ENCODE measurements around the gene NTSR1. TPM values are rescaled to one million over a fixed set of nuclear protein-coding genes. Genes with fewer than 3 reads are reported as not detected.

The NTSR1 gene
- total RNA-seq, 2 donors from 2014 or later, result not detected

DNA sequence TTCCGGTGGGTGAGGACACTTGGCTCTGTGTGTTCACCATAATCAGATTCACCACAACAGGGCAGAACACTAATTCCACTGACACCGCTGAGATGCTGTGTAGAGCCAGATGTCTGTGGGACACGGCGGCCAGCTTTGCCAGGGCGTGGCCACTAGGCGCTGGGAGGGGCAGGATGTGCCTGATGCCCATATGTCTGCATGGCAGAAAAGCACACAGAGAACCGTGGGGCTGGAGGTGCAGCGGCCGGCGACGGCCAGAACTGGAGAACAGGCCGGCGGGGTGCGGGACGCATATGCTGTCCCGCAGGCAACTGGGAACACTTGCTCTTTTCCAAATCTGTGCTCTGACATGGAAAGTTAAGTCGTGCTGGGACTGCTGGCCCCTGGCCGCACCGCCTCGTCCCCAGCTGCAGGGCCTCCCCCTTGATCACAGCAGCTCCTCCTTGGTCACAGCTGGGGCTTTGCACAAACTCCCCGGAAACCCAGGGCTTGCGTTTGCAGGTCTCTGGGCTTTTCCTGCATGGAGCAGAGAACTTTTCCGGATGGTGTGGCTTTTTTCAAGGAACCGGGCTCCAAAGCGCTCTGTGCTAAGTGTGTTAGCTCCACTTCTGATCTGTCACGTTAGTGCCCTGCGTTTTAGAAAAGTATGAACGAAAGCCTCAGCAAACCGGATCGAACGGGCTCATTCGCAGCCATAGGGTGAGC lies 31.1 kb downstream of the NTSR1 start:
- Mint-ChIP-seq H3K9me3 (no peaks in the 10 kb centered on the region), H3K4me1 (ENCODE audit: low read depth) (peaks cover 26% of the 10 kb centered on the region), H3K4me3 (peak overlapping the region; percentile 72 to 83), H3K36me3 (ENCODE audit: insufficient read depth in 2 of 2) (no peaks in the 10 kb centered on the region), H3K27ac (peak overlapping the region; percentile 36), H3K27me3 (ENCODE audit: low read depth) (no peaks in the 10 kb centered on the region)
- ATAC-seq (replicated peaks in 1 of 2), result peak; percentile 31 to 51
- DNase-seq, result peak; percentile 41 to 50

DNA sequence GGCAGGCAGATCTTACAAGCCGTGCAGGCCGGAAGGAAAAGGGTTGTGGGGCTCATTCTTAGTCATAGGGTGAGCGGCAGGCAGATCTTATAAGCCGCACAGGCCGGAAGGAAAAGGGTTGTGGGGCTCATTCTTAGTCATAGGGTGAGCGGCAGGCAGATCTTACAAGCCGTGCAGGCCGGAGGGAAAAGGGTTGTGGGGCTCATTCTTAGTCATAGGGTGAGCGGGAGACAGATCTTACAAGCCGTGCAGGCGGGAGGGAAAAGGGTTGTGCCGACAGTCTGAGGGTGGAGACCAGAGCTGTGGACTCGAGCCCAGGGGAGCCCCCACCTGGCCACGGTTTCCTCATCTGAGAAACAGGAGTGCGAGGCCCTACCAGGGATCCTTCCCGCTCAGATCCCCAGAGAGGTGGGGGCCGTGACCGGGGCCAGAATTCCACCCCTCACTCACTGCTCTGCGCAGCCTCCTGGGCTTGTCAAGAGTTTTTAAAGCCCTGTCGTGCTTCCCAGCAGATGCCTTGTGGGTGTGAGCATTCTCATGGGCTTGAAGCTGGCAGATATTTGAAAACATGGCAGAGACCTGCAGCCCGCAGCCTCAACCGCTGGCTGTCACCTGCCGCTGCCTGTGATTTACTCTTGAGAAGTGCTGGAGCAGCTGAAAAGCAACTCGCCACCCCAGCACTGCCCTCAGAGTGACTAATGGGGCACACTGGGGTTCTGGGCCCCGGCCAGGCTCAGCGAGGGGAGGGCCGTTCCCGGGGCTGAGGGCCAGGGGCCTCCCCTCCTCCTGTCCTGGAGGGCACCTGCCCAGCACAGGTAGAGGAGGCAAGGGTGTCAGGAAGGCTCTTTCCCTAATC lies 31.9 kb downstream of the NTSR1 start:
- H3K36me3 Mint-ChIP-seq (ENCODE audit: insufficient read depth in 2 of 2), result no peaks in the 10 kb centered on the region
- DNase-seq, result peak; percentile 86
- H3K4me3 Mint-ChIP-seq, result peak overlapping the region; percentile 72 to 83
- H3K4me1 Mint-ChIP-seq (ENCODE audit: low read depth), result peaks cover 27% of the 10 kb centered on the region
- no peaks in the 10 kb centered on the region for H3K9me3 Mint-ChIP-seq
- no peaks in the 10 kb centered on the region for H3K27me3 Mint-ChIP-seq (ENCODE audit: low read depth)
- ATAC-seq (replicated peaks in 1 of 2), result peak; percentile 88 to 89
- H3K27ac Mint-ChIP-seq, result peak overlapping the region; percentile 36

DNA sequence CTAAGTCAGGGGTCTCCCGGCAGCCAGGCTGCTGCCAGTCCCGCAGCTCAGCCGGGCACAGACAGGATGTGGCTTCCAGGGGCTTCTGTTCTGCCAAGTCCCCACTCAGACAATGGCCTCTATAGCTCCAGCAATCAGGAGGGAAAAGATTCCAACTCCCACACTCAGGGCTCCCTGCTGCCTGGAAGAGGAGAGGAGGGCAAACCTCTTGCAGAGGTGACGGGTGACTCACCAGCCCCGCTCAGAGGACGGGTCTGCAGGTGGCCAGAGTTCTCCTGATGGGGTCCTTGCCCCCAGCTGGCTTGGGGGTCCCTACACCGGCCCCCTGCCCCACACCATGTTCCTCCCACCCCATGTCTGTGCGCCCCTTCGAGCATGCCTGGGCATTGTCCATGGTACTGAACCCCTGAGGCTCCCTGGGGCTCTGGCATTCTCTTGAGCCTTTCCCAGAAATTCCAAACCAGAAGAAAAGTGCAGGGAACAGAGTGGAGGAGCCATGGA lies 32.6 kb downstream of the NTSR1 start:
- Mint-ChIP-seq H3K27ac (no peak overlapping the region), H3K4me3 (no peak overlapping the region), H3K27me3 (ENCODE audit: low read depth) (no peaks in the 10 kb centered on the region), H3K9me3 (no peaks in the 10 kb centered on the region), H3K36me3 (ENCODE audit: insufficient read depth in 2 of 2) (no peaks in the 10 kb centered on the region), H3K4me1 (ENCODE audit: low read depth) (peaks cover 27% of the 10 kb centered on the region)
- ATAC-seq (replicated peaks in 1 of 2) (no peak), DNase-seq (no peak)

DNA sequence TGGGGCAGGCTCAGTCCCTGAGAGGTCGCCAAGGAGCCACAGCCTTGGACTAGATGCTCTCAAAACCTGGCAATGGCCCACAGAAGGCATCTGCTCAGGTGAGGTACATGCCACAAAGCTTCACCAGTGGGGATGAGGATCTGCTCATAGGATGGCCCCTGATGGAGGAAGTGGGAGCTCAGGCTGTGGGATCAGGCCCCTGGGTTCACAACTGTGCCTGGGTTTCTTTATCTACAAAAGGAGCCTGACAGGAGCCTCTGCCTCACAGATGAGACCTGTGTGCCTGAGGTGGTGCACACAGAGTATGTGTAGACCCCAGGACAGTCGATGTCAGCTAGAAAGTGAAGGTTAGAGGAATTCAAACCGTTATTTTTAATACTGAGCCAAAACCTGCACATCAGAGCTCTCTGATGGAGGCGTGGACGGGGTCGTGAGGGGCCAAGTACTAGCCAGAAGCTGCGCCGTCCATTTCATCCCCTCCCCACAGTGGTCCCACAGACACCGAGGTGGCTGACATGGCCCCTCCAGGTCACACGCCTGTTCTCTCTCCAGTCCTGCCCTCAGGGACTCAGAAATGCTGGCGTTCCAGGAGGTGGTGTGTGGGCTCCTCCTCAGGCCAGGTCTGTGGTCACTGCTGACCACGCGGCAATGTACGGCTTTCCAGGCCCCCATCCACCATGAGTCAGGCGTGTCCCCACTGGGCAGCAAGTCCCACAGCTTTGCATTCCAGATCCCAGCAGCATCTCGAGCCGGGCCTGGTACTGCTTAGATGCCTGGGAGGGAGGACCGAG lies 33.3 kb downstream of the NTSR1 start:
- Mint-ChIP-seq H3K4me3 (no peak overlapping the region), H3K27me3 (ENCODE audit: low read depth) (no peaks in the 10 kb centered on the region), H3K4me1 (ENCODE audit: low read depth) (peaks cover 27% of the 10 kb centered on the region), H3K9me3 (no peaks in the 10 kb centered on the region), H3K36me3 (ENCODE audit: insufficient read depth in 2 of 2) (no peaks in the 10 kb centered on the region), H3K27ac (no peak overlapping the region)
- ATAC-seq (replicated peaks in 1 of 2) (no peak), DNase-seq (no peak)

DNA sequence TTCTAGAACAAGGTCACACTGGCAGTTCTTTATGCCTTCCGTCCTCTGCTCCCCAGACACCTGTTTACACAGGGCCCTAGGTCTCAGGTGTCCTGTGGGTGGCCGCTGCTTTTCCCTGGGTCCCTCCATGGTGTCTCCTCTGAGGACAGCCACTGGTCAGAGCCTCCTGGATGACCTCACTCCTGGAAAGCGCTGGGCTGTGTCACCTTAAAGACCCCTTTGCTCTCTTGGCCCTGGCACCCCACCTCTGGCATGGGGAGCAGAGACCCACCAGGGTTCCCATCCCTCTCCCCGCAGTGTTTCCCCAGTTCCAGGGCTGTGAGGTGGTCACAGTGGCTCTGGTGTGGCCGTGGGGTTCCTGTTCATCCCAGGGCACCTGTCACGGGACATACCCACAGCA lies 33.9 kb downstream of the NTSR1 start:
- Mint-ChIP-seq H3K27me3 (ENCODE audit: low read depth) (no peaks in the 10 kb centered on the region), H3K9me3 (no peaks in the 10 kb centered on the region), H3K27ac (no peak overlapping the region), H3K36me3 (ENCODE audit: insufficient read depth in 2 of 2) (no peaks in the 10 kb centered on the region), H3K4me3 (no peak overlapping the region), H3K4me1 (ENCODE audit: low read depth) (peaks cover 27% of the 10 kb centered on the region)
- DNase-seq (no peak), ATAC-seq (replicated peaks in 1 of 2) (no peak)

DNA sequence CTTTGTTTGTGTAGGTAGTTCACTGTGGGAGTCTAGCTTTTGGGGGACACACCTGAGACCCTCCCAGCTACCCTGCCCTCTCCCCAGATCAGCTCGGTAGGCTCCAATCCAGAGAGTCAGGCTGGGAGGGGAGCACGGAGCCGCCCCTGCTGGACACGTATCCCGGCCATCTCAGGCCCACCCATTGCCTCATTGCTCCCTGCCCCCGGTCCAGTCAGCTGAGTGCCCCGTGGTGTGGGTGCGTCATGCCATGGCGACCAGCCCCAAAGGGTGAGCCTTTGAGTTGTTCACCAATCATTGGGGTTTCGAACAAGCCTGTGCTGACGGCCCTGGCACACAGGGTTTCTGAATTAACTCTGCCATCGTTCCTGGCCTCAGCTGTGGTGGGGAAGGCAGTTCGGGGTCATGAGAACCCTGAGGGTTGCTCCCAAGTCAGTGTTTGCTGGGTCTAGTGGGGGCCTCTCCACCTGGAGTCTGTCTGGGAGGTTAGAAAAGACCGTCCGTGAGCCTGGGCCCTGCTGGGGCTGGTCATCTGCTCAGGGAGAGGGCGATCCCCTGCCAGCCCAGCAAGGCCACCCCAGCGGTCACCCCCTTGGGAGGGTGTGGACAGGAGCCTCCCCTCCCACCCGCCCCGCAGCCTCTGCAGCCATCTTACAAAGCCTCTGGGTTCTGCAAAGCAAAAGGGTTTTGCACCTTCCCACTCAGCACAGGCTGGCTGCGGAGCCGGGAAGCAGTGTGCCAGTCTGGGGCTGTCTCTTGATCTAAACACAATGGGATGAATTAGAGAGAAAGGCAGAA lies 34.5 kb downstream of the NTSR1 start:
- DNase-seq, result no peak
- Mint-ChIP-seq H3K4me1 (ENCODE audit: low read depth) (peaks cover 27% of the 10 kb centered on the region), H3K27ac (no peak overlapping the region), H3K27me3 (ENCODE audit: low read depth) (no peaks in the 10 kb centered on the region), H3K36me3 (ENCODE audit: insufficient read depth in 2 of 2) (no peaks in the 10 kb centered on the region), H3K4me3 (no peak overlapping the region), H3K9me3 (no peaks in the 10 kb centered on the region)
- no peak for ATAC-seq (replicated peaks in 1 of 2)

DNA sequence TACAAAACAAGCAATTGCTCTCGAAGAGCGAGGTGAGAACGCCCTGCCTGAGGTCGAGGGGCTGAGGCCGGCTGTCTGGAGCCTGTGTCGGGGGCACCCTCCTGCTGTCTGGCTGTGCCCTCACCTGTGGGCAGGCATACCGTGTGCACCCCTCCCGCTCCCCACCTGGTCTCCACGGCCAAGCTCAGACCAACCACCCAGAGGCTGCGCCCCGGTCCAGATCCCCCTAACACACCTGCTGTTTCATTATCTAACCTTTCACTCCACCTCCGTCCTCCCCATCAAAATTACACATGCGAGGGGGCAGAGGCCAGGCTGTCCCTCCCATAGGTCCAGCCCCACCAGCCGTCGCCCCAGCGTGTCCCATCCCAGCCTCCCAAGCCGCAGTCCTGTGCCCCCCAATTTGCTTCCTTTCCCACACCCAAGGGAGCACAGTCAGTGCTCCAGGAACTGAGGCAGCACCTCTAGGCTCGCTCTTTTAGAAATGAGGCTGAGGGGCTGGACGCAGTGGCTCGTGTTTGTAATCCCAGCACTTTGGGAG lies 35.2 kb downstream of the NTSR1 start:
- Mint-ChIP-seq H3K27ac (no peak overlapping the region), H3K27me3 (ENCODE audit: low read depth) (no peaks in the 10 kb centered on the region), H3K4me3 (no peak overlapping the region), H3K36me3 (ENCODE audit: insufficient read depth in 2 of 2) (no peaks in the 10 kb centered on the region), H3K4me1 (ENCODE audit: low read depth) (peaks cover 24% of the 10 kb centered on the region), H3K9me3 (no peaks in the 10 kb centered on the region)
- no peak for DNase-seq
- ATAC-seq (replicated peaks in 1 of 2), result no peak

DNA sequence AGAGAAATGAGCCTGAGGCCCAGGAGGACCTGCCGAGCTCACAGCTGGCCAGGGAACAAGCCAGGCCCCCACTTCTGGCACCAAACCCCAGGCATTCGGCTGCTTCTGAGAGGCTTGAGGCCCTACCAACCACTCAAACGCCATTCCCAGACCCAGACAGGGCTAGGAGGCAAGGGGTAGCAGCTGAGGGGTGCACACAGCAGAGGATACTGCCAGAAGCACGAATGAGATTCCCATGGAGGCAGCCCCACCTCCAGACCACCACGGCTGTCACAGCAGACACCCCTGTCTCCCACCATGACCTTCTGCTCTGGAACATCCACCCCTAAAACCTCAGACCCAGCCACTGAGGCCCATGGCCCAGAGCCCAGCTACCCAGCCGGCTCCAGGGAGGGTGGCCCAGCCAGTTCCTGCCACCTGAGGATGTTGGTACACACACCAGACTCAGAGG lies 36.1 kb downstream of the NTSR1 start:
- no peaks in the 10 kb centered on the region for H3K36me3 Mint-ChIP-seq (ENCODE audit: insufficient read depth in 2 of 2)
- ATAC-seq (replicated peaks in 1 of 2) (no peak), DNase-seq (no peak)
- H3K9me3 Mint-ChIP-seq, result no peaks in the 10 kb centered on the region
- peaks cover 15% of the 10 kb centered on the region for H3K4me1 Mint-ChIP-seq (ENCODE audit: low read depth)
- no peaks in the 10 kb centered on the region for H3K27me3 Mint-ChIP-seq (ENCODE audit: low read depth)
- no peak overlapping the region for H3K27ac Mint-ChIP-seq
- H3K4me3 Mint-ChIP-seq, result no peak overlapping the region

DNA sequence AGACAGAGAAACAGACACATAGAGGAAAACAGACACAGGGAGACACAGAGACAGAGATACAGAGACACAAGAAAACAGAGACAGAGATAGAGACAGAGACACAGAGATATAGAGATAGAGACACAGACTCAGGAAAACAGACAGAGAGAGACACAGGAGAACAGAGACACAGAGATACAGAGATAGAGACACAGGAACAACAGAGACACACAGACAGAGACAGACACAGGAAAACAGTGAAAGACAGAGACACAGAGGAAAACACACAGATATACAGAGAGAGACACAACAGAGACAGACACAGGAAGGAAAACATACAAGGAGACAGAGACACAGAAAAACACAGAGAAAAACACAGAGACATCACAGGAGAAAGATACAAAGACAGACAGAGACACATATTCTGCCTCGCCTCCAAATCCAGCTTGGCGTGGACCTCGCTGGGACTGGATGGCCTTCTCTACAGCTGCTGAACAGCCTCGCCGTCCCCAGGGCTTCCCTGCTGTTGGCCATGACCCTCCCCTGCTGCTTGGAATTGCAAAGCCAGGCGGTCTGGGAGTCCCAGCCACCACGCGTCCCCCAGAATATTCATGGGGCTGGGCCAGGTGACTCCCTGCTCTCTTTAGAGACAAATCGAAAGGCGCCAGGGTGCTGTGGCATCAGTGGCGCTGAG lies 36.8 kb downstream of the NTSR1 start:
- H3K4me3 Mint-ChIP-seq, result no peak overlapping the region
- peaks cover 8% of the 10 kb centered on the region for H3K4me1 Mint-ChIP-seq (ENCODE audit: low read depth)
- ATAC-seq (replicated peaks in 1 of 2), result no peak
- H3K27ac Mint-ChIP-seq, result no peak overlapping the region
- no peak for DNase-seq
- no peaks in the 10 kb centered on the region for H3K9me3 Mint-ChIP-seq
- no peaks in the 10 kb centered on the region for H3K27me3 Mint-ChIP-seq (ENCODE audit: low read depth)
- H3K36me3 Mint-ChIP-seq (ENCODE audit: insufficient read depth in 2 of 2), result no peaks in the 10 kb centered on the region

DNA sequence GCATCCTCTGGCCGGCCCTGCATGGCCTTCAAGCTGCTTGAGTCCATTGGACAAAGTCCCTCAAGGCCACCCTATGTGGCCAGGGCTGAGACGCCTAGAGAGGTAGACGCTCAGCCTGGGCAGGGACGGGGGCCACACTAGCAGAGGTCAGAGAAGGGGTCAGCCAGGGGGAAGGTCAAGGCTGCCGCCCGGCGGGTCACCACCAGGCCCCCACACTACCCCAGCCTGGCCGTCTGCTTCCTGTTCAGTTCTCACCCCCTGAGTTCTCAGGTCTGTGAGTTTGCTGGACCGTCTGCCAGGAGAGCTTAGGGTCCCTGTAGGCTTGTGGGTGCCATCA lies 37.3 kb downstream of the NTSR1 start:
- DNase-seq (no peak), ATAC-seq (replicated peaks in 1 of 2) (no peak)
- H3K27me3 Mint-ChIP-seq (ENCODE audit: low read depth), result no peaks in the 10 kb centered on the region
- no peak overlapping the region for H3K27ac Mint-ChIP-seq
- H3K36me3 Mint-ChIP-seq (ENCODE audit: insufficient read depth in 2 of 2), result no peaks in the 10 kb centered on the region
- peaks cover 6% of the 10 kb centered on the region for H3K4me1 Mint-ChIP-seq (ENCODE audit: low read depth)
- H3K9me3 Mint-ChIP-seq, result no peaks in the 10 kb centered on the region
- H3K4me3 Mint-ChIP-seq, result no peak overlapping the region

DNA sequence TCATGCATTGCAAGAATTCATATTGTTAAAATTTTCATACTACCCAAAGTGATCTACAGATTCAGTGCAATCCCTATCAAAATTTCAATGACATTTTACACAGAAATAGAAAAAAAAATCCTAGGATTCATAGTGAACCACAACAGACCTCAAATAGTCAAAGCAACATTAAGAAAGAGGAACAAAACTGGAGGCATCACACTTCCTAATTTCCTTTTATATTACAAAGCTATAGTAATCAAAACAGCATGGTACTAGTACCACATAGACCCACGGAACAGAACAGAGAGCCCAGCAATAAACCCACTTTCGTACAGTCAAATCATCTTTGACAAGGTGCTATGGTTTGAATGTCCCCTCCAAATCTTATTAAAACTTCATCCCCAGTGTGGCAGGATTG lies 39.7 kb downstream of the NTSR1 start:
- ATAC-seq (replicated peaks in 1 of 2), result no peak
- peaks cover 6% of the 10 kb centered on the region for H3K4me1 Mint-ChIP-seq (ENCODE audit: low read depth)
- no peaks in the 10 kb centered on the region for H3K36me3 Mint-ChIP-seq (ENCODE audit: insufficient read depth in 2 of 2)
- H3K9me3 Mint-ChIP-seq, result no peaks in the 10 kb centered on the region
- no peak overlapping the region for H3K27ac Mint-ChIP-seq
- H3K27me3 Mint-ChIP-seq (ENCODE audit: low read depth), result no peaks in the 10 kb centered on the region
- no peak for DNase-seq
- H3K4me3 Mint-ChIP-seq, result no peak overlapping the region
